Esophagus (tissue), 2 donors: ENCODE measurements around the gene HNRNPR. TPM values are rescaled to one million over a fixed set of nuclear protein-coding genes. Genes with fewer than 3 reads are reported as not detected.

Experiments
- H3K27ac ChIP-seq, 2 donors: one replicate each; pipeline ENCODE4 v1.5.1; 2013; ENCODE audit warnings: low read depth in 2 of 2, mild to moderate bottlenecking in 2 of 2, inconsistent platforms in 1 of 2, low read length in 1 of 2, moderate library complexity in 1 of 2
- H3K27me3 ChIP-seq, 2 donors: one replicate each; pipeline ENCODE4 v1.6.1; 2013; ENCODE audit warnings: low read length in 2 of 2, control low read depth in 1 of 2, mild to moderate bottlenecking in 1 of 2; ENCODE audit not compliant: insufficient read depth in 2 of 2, control insufficient read depth in 1 of 2
- H3K36me3 ChIP-seq, 2 donors: one replicate each; pipeline ENCODE4 v1.6.1; 2013; ENCODE audit warnings: low read length in 1 of 2; ENCODE audit not compliant: control insufficient read depth in 2 of 2, insufficient read depth in 2 of 2
- H3K4me1 ChIP-seq, 2 donors: one replicate each; pipeline ENCODE4 v1.6.1; 2013; ENCODE audit warnings: low read length in 1 of 2; ENCODE audit not compliant: control insufficient read depth in 2 of 2, insufficient read depth in 2 of 2
- H3K4me3 ChIP-seq, 2 donors: one replicate each; pipeline ENCODE4 v1.5.1; 2013; ENCODE audit warnings: low read length in 2 of 2, mild to moderate bottlenecking in 2 of 2, low read depth in 1 of 2, moderate library complexity in 1 of 2
- H3K9me3 ChIP-seq, 2 donors: one replicate each; pipeline ENCODE4 v1.6.1; 2013; ENCODE audit warnings: mild to moderate bottlenecking in 2 of 2, low read depth in 1 of 2, low read length in 1 of 2, moderate library complexity in 1 of 2; ENCODE audit not compliant: control insufficient read depth in 2 of 2, insufficient read depth in 1 of 2
- WGBS, 2 donors: extraction: QIAGEN DNeasy Blood & Tissue Kit; methylation state at CpG; one replicate each; pipeline ENCODE4 v1.1.7; 2013; 5-methylcytosine and 5-hydroxymethylcytosine counted together
- polyA plus RNA-seq, 2 donors: library from polyadenylated mRNA; stranded (reverse); fragments of 200-250 nt; gene quantifications; one replicate each; pipeline ENCODE4 v1.2.3, GENCODE V29; 2013
- donor health status: healthy with polysubstance abuse.
- donor health status: Bipolar disorder and iron deficiency.

The HNRNPR gene
- polyA plus RNA-seq, 2 donors = 46.5 to 62.3 TPM

DNA sequence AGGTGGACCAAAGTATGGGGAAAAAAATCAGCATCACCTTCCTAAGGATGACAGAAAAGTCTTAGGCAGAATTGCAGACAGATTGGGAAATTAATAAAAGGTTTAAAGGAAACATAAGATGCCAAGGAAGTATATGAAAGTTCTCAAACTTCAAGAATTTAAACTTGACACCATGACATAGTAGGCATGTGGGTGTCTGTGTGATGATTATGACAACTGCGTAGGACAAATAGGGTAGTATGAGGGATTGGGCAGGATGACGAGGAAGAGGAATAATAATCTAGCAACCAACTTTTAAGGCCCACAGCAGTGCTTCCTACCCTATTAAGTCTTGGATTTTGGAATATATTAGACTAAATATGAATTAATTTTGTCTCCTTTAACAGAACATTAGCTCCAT, 52.4 kb downstream of the HNRNPR start:
- H3K4me1 ChIP-seq = no peaks in the 10 kb centered on the region
- no peak overlapping the region for H3K4me3 ChIP-seq
- H3K9me3 ChIP-seq = no peaks in the 10 kb centered on the region
- H3K36me3 ChIP-seq = peaks cover 0 to 2% of the 10 kb centered on the region in 2 donors
- 88 to 90% methylated on average over 2 of the region's 2 CpGs for WGBS, 2 donors
- H3K27ac ChIP-seq = no peak overlapping the region
- no peaks in the 10 kb centered on the region for H3K27me3 ChIP-seq

DNA sequence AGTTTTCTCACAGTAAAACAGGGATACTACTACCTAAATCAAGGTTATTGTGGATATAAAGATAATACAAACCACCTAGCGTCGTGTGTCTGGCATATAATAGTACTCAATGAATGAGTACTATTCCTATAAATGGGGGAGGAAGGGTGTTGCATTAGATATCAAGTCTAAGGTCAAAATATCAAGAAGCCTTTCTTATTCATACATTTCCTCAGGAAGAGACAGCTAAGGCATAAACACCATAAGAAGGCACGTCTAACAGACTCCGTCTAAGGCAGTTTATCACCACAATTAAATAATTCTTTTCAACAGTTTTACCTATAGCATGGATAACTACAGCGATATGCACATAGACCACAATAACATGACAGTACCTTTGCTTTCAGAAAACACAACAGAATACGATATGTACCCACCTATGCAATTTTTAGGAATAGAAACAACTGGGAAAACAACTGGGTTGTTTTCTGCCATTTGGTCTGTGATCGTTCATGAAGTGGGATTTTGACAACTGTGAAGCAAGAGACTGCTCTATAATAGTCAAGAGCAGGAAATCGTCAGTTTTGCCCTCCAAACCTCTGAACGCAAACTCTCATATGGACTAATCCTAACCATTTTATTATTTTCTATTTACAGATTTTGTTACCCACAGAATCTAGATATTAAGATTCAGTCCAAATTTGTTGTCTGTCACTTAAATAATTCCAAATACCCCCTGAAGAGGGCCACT, 53.1 kb downstream of the HNRNPR start:
- no peaks in the 10 kb centered on the region for H3K4me1 ChIP-seq
- H3K27me3 ChIP-seq = no peaks in the 10 kb centered on the region
- WGBS, 2 donors = 88 to 90% methylated on average over 9 of the region's 9 CpGs
- peaks cover 0 to 2% of the 10 kb centered on the region in 2 donors for H3K36me3 ChIP-seq
- H3K4me3 ChIP-seq = no peak overlapping the region
- no peak overlapping the region for H3K27ac ChIP-seq
- no peaks in the 10 kb centered on the region for H3K9me3 ChIP-seq

DNA sequence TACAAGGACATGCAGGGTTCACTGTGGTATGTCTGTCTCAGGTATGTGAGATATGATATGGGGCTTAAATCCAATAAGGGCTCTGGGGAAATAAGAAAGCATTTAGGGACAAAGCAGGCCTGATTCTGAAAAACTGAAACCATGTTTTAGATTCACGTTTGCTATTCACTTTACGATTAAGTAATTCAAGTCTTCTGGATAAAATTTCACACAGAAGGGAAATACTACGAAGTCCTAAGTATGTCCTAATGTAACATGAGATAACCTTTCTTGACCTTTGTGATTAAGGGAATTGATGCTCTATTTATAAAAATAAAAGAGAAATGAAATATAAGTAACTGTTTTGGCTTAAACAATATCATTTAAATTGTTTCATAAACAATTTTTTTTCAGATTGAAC, 55.4 kb downstream of the HNRNPR start:
- 79 to 85% methylated on average over 3 of the region's 3 CpGs for WGBS, 2 donors
- no peak overlapping the region for H3K27ac ChIP-seq
- no peaks in the 10 kb centered on the region for H3K4me1 ChIP-seq
- peaks cover 0 to 2% of the 10 kb centered on the region in 2 donors for H3K36me3 ChIP-seq
- H3K27me3 ChIP-seq = no peaks in the 10 kb centered on the region
- H3K4me3 ChIP-seq = no peak overlapping the region
- H3K9me3 ChIP-seq = no peaks in the 10 kb centered on the region

DNA sequence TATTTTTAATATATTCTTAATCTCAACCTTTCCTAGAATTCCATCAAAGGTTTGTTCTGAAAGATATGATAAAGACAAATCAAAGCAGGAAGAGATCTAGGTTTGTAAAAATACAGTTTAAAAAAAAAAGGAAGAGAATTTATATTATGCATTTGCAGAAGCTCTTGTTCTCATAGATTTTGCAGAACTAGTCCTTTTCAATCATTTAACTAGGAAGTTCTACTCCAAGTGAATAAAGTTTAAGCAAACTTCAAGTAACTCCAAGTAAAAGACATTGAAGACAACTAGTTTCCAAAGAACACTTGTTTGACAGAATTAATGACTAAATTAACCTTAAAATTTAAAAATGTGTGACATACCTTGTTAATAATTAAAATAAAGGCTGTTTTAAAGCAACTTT, 55.9 kb downstream of the HNRNPR start:
- Histone ChIP-seq H3K27me3 (no peaks in the 10 kb centered on the region), H3K4me1 (no peaks in the 10 kb centered on the region), H3K9me3 (no peaks in the 10 kb centered on the region), H3K27ac (no peak overlapping the region), H3K4me3 (no peak overlapping the region), H3K36me3 (peaks cover 0 to 2% of the 10 kb centered on the region in 2 donors)

DNA sequence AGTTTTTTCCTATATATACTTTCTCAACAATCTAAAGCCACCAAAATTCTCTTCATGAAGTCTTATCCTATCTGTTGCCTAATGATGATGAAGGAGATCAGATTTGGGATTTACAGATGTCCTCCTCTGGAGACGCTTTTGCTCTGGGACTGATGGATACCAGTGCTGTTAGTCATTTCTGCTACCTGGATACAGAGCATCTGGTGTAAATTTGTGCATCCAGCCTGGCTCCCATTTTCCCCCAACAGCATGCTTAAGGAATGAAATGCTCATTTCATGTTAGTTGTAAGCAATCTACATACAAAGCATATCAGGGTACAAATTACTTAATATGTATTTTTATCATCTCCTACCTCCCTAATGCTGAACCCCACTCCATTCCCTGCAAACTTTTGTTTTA, 57.7 kb downstream of the HNRNPR start:
- H3K4me1 ChIP-seq = no peaks in the 10 kb centered on the region
- no peaks in the 10 kb centered on the region for H3K27me3 ChIP-seq
- H3K27ac ChIP-seq = no peak overlapping the region
- 94 to 96% methylated on average over 1 of the region's 1 CpG for WGBS, 2 donors
- no peak overlapping the region for H3K4me3 ChIP-seq
- H3K9me3 ChIP-seq = no peaks in the 10 kb centered on the region
- H3K36me3 ChIP-seq = peaks cover 0 to 2% of the 10 kb centered on the region in 2 donors

DNA sequence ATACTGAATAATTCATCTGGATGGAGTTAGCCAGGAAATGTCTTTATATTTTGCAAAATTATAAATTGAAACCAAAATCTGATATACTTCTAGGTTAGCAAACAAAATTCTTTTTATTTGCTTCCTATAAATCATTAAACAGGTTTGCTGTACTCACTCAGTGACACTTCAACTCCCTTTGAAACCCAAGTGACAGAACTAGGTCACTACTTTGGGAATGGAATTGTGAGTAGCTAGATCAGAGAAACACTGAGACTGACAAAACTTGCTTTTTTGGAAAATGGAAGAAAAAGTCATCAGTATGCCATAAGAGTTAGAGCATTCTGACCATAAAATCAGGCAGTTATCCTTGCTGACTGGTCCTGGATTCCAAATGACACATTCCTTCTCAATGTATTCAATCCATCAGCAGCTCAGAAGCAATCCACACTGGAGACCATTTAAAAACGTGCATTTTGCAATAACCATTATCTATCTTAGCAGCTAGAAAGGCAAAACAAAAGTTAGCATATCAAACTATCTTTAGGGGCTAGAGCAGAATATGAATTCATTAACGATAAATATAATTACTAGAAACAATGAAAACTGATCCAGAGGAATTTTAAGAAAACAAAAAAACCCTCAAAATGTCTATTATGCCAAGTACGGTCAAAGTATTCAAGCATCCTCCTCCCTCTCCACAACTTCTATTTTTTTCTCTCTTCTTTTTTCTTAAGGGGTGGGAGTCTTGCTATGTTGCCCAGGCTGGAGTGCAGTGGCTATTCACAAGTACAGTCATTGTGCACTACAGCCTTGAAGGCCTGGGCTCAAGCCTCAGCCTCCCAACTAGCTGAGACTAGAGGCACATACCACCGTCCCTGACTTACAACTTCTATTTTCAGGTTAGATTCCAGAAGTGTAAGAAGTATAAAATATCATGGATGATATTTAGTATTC, 60.1 kb downstream of the HNRNPR start:
- Histone ChIP-seq H3K27me3 (no peaks in the 10 kb centered on the region), H3K9me3 (no peaks in the 10 kb centered on the region), H3K36me3 (peaks cover 0 to 2% of the 10 kb centered on the region in 2 donors), H3K4me1 (no peaks in the 10 kb centered on the region), H3K4me3 (no peak overlapping the region), H3K27ac (no peak overlapping the region)
- WGBS, 2 donors = 82 to 87% methylated on average over 4 of the region's 4 CpGs

GRCh38 chr1:23282957-23283356, 61.1 kb downstream of the HNRNPR start:
- no peak overlapping the region for H3K27ac ChIP-seq
- WGBS, 2 donors = 51 to 54% methylated on average over 5 of the region's 5 CpGs
- H3K4me3 ChIP-seq = no peak overlapping the region
- H3K4me1 ChIP-seq = no peaks in the 10 kb centered on the region
- H3K27me3 ChIP-seq = no peaks in the 10 kb centered on the region
- H3K9me3 ChIP-seq = no peaks in the 10 kb centered on the region
- H3K36me3 ChIP-seq = no peaks in the 10 kb centered on the region

- Histone ChIP-seq H3K36me3 (no peaks in the 10 kb centered on the region), H3K4me3 (no peak overlapping the region), H3K27me3 (peaks cover 0 to 5% of the 10 kb centered on the region in 2 donors), H3K27ac (no peak overlapping the region), H3K4me1 (no peaks in the 10 kb centered on the region), H3K9me3 (no peaks in the 10 kb centered on the region)
- 67 to 71% methylated on average over 2 of the region's 2 CpGs for WGBS, 2 donors
Observed at GRCh38 chr1:23278717-23279116, 65.4 kb downstream of the HNRNPR start.

DNA sequence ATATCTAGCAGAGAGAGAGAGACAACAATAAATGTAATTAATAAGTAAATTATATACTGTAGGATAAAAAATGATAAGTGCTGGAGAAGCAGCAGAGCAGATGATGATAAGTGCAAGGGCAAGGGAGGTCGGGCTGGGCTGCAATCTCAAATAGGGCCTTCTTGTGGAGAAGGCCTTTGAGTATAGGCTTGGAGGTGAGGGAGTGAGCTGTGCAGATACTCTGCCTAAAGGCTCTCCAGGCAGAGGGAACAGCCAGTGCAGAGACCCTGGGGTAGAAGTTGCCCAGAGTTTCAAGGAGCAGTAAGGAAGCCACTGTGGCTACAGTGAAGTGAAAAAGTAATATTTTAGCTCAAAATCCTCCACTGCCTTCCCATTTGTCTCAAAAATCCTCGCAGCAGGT, 67.6 kb downstream of the HNRNPR start:
- Histone ChIP-seq H3K9me3 (no peaks in the 10 kb centered on the region), H3K27ac (no peak overlapping the region), H3K4me3 (no peak overlapping the region), H3K27me3 (peaks cover 0 to 5% of the 10 kb centered on the region in 2 donors), H3K4me1 (no peaks in the 10 kb centered on the region), H3K36me3 (no peaks in the 10 kb centered on the region)
- 82 to 88% methylated on average over 2 of the region's 2 CpGs for WGBS, 2 donors
